ENCODE results near the gene ERP44.

DNA sequence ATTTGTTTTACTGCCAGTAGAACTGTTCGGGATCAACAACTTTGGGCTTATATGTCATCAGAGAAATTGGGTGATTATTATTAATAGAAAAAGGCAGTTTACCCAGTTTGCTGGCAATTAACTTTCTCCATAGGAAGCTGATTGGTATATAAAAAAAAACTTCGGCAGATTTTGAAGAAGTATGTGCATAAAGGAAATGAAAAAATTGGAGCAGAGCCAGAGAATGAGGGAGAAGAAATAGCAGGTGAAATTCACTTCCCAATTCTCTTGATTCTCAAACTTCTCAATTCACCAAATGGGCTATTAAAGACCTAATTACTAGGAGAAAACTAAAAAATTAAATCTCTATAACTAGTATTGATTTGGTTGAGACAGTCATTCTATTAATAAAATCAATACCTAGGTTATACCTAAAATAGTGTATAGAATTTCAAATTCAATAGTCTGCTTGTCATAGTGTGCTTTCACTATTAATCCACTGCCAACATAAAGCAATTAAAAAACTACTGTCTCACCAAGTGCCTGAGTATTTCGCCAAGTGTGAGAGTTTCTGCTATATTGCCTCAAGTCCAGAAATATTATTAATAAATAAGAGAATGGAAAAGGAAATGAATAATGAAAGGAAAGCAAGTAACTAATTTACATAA lies 144.8 kb downstream of the ERP44 start:
- TF ChIP-seq, protein P1, sequence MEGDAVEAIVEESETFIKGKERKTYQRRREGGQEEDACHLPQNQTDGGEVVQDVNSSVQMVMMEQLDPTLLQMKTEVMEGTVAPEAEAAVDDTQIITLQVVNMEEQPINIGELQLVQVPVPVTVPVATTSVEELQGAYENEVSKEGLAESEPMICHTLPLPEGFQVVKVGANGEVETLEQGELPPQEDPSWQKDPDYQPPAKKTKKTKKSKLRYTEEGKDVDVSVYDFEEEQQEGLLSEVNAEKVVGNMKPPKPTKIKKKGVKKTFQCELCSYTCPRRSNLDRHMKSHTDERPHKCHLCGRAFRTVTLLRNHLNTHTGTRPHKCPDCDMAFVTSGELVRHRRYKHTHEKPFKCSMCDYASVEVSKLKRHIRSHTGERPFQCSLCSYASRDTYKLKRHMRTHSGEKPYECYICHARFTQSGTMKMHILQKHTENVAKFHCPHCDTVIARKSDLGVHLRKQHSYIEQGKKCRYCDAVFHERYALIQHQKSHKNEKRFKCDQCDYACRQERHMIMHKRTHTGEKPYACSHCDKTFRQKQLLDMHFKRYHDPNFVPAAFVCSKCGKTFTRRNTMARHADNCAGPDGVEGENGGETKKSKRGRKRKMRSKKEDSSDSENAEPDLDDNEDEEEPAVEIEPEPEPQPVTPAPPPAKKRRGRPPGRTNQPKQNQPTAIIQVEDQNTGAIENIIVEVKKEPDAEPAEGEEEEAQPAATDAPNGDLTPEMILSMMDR (IDR thresholded peaks at IDR 0.05), result no peak
- no peak for TF ChIP-seq POLR2A (IDR thresholded peaks at IDR 0.05)

Measured in lower leg skin (tissue), 3 donors.